Sciatic nerve (tissue), 2 donors: Measurements from ENCODE around the gene MEPCE. TPM values are rescaled to one million over a fixed set of nuclear protein-coding genes. Genes with fewer than 3 reads are reported as not detected.
A peak's percentile ranks its signal among the peaks of the same experiment; 100 is the strongest.

Source experiments
- ATAC-seq: fragments of 200-7000 bp; cut with Tn5 transposase; one replicate; pipeline ENCODE4 v1.9.1; 2020; ENCODE audit warnings: mild to moderate bottlenecking, moderate library complexity
- DNase-seq: peaks from one replicate; pipeline ENCODE4 v3.0.0-alpha.2; 2020; ENCODE audit warnings: low spot score
- intact Hi-C: fragments of 100-400 bp; cut with DNase I; formaldehyde crosslinking; loops from one replicate; pipeline ENCODE4 v1.14.2; 2022
- total RNA-seq: library from RNA; stranded (reverse); fragmentation: NEBNext Ultra II Directional; extraction: Animal tissue kit (Norgen Biotek cat#: 25700); gene quantifications from one replicate; pipeline ENCODE4 v1.2.1, GENCODE V29; 2021
- donor health status: DM: no; HTN: no; CAD: no.
- donor health status: DM: no; HTN: no; CAD: no.

The MEPCE gene
- total RNA-seq, 1 donor from 2014 or later, result 37.0 TPM

DNA sequence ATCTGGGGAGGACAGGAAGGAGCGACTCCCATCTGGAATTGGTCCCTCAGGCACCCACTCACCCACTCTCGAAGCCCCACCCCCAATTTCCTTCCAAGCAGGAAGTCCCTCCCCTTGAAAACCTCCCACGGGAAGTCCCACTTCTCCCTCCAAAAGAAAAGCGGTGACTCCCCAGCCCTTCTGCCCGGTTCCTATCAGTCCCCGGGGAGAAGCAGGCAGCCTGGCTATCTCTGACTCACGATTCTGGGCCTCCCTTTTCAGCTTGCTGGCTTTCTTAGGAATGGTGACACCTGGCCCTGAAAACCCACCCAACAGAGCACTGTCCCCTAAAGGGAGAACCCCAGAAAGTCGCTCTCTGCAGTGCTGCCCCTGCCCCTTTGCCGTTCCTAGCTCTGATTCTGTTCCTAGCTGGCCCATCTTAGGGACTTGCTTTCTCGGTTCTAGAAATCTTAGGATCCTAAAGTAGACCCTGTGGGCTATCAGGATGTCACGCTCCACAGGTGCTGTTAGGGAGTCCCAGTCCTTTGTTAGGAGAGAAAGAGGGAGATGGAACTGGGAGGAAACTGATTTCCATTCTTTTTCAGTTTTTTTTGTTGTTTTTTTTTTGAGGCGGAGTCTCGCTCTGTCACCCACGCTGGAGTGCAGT lies 43.3 kb downstream of the MEPCE start:
- ATAC-seq, result no peak
- no peak for DNase-seq
- intact Hi-C loops, result no loop called here

- DNase-seq (no peak), ATAC-seq (peak; percentile 11)
- intact Hi-C loops, result no loop called here
Measured at GRCh38 chr7:100475549-100475948, 45.9 kb downstream of the MEPCE start.

DNA sequence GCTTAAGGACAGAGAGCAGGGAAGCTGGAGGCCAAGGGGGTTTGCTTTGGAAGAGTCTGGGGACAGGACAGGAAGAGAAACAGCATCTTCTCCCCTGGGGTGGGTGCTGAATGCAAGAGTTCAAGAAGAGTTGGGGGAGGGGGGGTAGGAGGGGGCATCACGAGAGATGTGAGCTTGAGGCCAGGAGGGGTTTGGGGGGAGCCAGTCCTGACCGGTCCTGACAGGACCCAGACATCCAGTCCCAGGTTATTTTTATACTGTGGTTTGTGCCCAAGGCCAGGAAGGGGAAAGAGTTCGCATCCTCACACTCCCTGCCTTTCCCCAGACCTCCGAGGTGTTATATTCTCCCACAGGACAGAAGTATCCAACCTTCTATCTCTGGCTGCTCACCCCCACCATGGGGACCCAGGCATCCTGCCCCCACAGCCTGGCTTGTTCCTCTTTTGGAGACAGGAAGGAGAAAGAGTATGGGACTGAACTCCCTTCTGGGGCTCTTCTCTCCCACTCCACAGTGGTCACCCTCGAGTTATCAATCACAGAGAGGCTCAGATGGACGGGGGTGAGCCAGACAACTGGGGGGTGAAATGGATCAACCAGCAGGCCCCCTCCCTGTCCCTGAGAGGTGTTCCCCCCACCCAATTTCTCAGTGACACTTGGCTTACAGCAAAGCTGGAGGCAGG lies 46.6 kb downstream of the MEPCE start:
- DNase-seq (no peak), ATAC-seq (no peak)
- intact Hi-C loops, result no loop called here

GRCh38 chr7:100476903-100477870 lies 47.6 kb downstream of the MEPCE start:
- ATAC-seq (no peak), DNase-seq (no peak)
- intact Hi-C loops, result no loop called here

DNA sequence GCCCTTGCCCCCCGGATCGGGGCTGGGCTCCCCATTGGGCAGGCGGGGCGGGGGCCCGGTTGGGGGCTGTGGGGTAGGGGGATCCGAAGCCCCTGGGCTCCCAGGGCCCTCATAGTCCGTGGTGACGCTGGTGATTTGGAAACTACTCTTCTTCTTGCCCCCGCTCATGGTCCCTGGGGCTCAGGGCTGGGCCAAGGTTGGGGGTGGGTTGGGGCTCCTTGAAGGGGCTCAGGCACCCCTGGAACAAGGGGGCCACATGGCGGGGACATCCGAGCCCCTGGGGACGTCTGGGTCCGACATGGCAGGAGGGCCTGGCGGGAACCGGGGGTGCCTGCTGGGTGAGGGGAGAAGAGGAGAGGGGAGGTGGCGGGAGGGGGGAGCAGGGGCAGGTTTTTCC lies 48.2 kb downstream of the MEPCE start:
- DNase-seq (no peak), ATAC-seq (no peak)
- intact Hi-C loops, result no loop called here

GRCh38 chr7:100478958-100479660 lies 49.5 kb downstream of the MEPCE start, which contains the start of gene TSC22D4:
TSS of gene TSC22D4 (minus strand) at chr7:100479214. CDS start at chr7:100478038, 1,176 bp downstream.
- intact Hi-C loops, result no loop called here
- DNase-seq (peak; percentile 99), ATAC-seq (peak; percentile 94)

DNA sequence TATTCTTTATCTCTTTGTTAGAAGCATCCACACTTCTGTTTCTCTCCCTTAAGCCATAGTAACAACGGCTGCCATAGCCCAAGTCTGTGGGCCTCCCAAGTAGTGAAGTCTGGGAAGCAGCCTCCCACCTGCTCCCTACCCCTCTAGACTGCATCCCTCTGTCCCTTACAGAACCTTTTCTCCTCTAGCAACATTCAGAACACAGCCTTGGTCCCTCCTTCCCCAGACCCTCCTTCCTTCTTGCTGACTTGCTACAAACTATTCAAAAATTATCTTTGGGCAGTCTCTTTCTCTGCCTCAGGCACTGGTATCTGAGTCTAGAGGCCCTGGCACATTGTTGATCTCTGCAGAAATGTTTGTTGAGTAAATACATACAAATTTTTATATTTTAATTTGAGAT lies 51.8 kb downstream of the MEPCE start:
- ATAC-seq (no peak), DNase-seq (no peak)
- intact Hi-C loops, result no loop called here

- DNase-seq (no peak), ATAC-seq (no peak)
- intact Hi-C loops, result no loop called here
Measured at GRCh38 chr7:100482728-100483089, 53.1 kb downstream of the MEPCE start.

- intact Hi-C loops, result no loop called here
- DNase-seq (peak; percentile 84), ATAC-seq (peak; percentile 1)
Measured at GRCh38 chr7:100483090-100483721, 53.6 kb downstream of the MEPCE start.

Other genes with a start within 250 kb of the MEPCE start
- gene PVRIG, start 209.9 kb upstream of the MEPCE start, total RNA-seq, result 1.2 TPM
- gene SPDYE3, start 122.1 kb upstream of the MEPCE start, total RNA-seq, result not detected
- gene PILRB, start 71.7 kb upstream of the MEPCE start, total RNA-seq, result 46.3 TPM
- gene PILRA, start 56.3 kb upstream of the MEPCE start, total RNA-seq, result 14.6 TPM
- 8.0 TPM for gene ZCWPW1, start 1.1 kb upstream of the MEPCE start, total RNA-seq
- gene PPP1R35, start 6.7 kb downstream of the MEPCE start, total RNA-seq, result 25.3 TPM
- 3.6 TPM for gene SPACDR, start 34.4 kb downstream of the MEPCE start, total RNA-seq
- gene TSC22D4, start 49.4 kb downstream of the MEPCE start, total RNA-seq, result 148 TPM
- 9.1 TPM for gene NYAP1, start 54.1 kb downstream of the MEPCE start, total RNA-seq
- 30.6 TPM for gene AGFG2, start 109.4 kb downstream of the MEPCE start, total RNA-seq
- 13.6 TPM for gene SAP25, start 144.1 kb downstream of the MEPCE start, total RNA-seq
- 75.7 TPM for gene LRCH4, start 156.3 kb downstream of the MEPCE start, total RNA-seq
- gene FBXO24, start 156.5 kb downstream of the MEPCE start, total RNA-seq, result 1.2 TPM
- 138 TPM for gene PCOLCE, start 172.5 kb downstream of the MEPCE start, total RNA-seq
- gene MOSPD3, start 182.7 kb downstream of the MEPCE start, total RNA-seq, result 23.0 TPM
- 1.2 TPM for gene TFR2, start 211.7 kb downstream of the MEPCE start, total RNA-seq
- not detected for gene ACTL6B, start 226.6 kb downstream of the MEPCE start, total RNA-seq
- 179 TPM for gene GNB2, start 243.9 kb downstream of the MEPCE start, total RNA-seq